ENCODE data around the gene SYT9. TPM values are rescaled to one million over a fixed set of nuclear protein-coding genes. Genes with fewer than 3 reads are reported as not detected.

The SYT9 gene
- total and polyA plus RNA-seq, 10 of the 15 experiments (the other 5 are each of a cell fraction or from before 2014, with no cell fraction given): 0.03 TPM; not detected in 9

DNA sequence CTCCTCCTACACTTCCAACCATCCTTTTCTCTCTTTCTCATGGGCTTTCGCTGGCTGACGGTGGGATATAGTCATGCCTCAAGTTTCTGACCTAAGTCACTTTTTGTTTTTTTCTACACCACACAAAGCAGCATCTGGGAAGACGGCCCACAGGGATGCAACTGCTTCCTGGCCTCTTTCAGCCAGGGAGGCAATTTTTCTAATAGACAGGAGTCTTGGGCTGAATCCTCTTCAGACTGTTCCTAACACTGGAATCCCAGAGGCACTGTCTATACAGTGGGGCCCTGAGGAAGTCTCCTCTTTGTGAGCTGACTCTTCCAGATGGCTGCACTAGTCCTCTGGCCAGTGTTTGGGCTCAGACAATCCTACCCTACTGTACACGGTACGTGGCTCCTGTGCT, 193.9 kb downstream of the SYT9 start:
- no peaks in the 10 kb centered on the region for H3K4me1 ChIP-seq (ENCODE audit: control insufficient read depth, insufficient read depth, low read length)
- BruUV-seq (replicated peaks): no TSS peak
- H3K27ac ChIP-seq (ENCODE audit: control insufficient read depth, insufficient read depth): no peak overlapping the region
- H2AFZ ChIP-seq (ENCODE audit: control insufficient read depth, low read depth, low read length): no peak overlapping the region
- DNase-seq (ENCODE audit: low read depth, low spot score) (no peak), ATAC-seq (no peak), FAIRE-seq (no peak)
- intact Hi-C loops (cut with micrococcal nuclease; ENCODE audit: unreplicated experiment) (no loop called here), in situ Hi-C loops (cut with MboI) (no loop called here)
- CTCF ChIA-PET: interaction anchor here (0.9 to 6.8 kb wide), 6 partner anchors 17 to 352 kb away, joined by 3 to 107 read pairs (median 4); no protein-coding TSS in a partner anchor
- no peaks in the 10 kb centered on the region for H3K79me2 ChIP-seq (ENCODE audit: control insufficient read depth, insufficient read depth, low read length)
- H3K4me3 ChIP-seq: no peak overlapping the region
- SMC1A ChIA-PET (ENCODE audit: uncharacterized antibody, unreplicated experiment): interaction anchor here (1.0 to 8.5 kb wide), 5 partner anchors 9 to 103 kb away, joined by 3 to 119 read pairs (median 4); no protein-coding TSS in a partner anchor
- no peak overlapping the region for H3K4me2 ChIP-seq (ENCODE audit: control insufficient read depth, insufficient read depth)
- WGBS (ENCODE audit: insufficient coverage, insufficient replicate concordance, low lambda C conversion rate, missing lambda C conversion rate): 87% methylated on average over 5 of the region's 5 CpGs
- RAD21 ChIA-PET (ENCODE audit: unreplicated experiment): interaction anchor here (0.8 to 2.7 kb wide), 5 partner anchors 9 to 220 kb away, joined by 3 to 8 read pairs (median 6); no protein-coding TSS in a partner anchor
- no peak overlapping the region for H3K9ac ChIP-seq (ENCODE audit: control insufficient read depth, insufficient read depth, low read length)
- no peaks in the 10 kb centered on the region for H3K36me3 ChIP-seq (ENCODE audit: control insufficient read depth in 2 of 2, insufficient read depth in 2 of 2, low read length in 1 of 2)
- H4K20me1 ChIP-seq (ENCODE audit: control insufficient read depth, insufficient read depth): no peaks in the 10 kb centered on the region
- no peaks in the 10 kb centered on the region for H3K9me3 ChIP-seq (replicated peaks; ENCODE audit: control insufficient read depth, insufficient read depth, low read length)
- POLR2A ChIA-PET: no interaction called here
- H3K27me3 ChIP-seq (replicated peaks in 1 of 2; ENCODE audit: control insufficient read depth in 2 of 2, insufficient read depth in 2 of 2, low read length in 1 of 2): no peaks in the 10 kb centered on the region
- TF ChIP-seq, protein P1, sequence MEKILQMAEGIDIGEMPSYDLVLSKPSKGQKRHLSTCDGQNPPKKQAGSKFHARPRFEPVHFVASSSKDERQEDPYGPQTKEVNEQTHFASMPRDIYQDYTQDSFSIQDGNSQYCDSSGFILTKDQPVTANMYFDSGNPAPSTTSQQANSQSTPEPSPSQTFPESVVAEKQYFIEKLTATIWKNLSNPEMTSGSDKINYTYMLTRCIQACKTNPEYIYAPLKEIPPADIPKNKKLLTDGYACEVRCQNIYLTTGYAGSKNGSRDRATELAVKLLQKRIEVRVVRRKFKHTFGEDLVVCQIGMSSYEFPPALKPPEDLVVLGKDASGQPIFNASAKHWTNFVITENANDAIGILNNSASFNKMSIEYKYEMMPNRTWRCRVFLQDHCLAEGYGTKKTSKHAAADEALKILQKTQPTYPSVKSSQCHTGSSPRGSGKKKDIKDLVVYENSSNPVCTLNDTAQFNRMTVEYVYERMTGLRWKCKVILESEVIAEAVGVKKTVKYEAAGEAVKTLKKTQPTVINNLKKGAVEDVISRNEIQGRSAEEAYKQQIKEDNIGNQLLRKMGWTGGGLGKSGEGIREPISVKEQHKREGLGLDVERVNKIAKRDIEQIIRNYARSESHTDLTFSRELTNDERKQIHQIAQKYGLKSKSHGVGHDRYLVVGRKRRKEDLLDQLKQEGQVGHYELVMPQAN (conservative IDR thresholded peaks at IDR 0.05): no peak
- TF ChIP-seq FOXK2 (IDR thresholded peaks at IDR 0.05) (no peak), TARDBP (IDR thresholded peaks at IDR 0.05; ENCODE audit: borderline replicate concordance) (no peak), SMC3 (IDR thresholded peaks at IDR 0.05; ENCODE audit: borderline replicate concordance, low read length) (no peak), FOXM1 (IDR thresholded peaks at IDR 0.05; ENCODE audit: low read depth, low read length) (no peak), YBX1 (IDR thresholded peaks at IDR 0.05) (no peak), GABPA (IDR thresholded peaks at IDR 0.05; ENCODE audit: low read depth) (no peak), BCL11A (IDR thresholded peaks at IDR 0.05; ENCODE audit: low read depth, low read length) (no peak), POLR2A (IDR thresholded peaks at IDR 0.05; ENCODE audit: low read depth, low read length) (no peak), RAD51 (IDR thresholded peaks at IDR 0.05) (no peak), CHD1 (IDR thresholded peaks at IDR 0.05; ENCODE audit: low read depth, low read length) (no peak), STAT1 (conservative IDR thresholded peaks at IDR 0.05) (no peak), NFXL1 (IDR thresholded peaks at IDR 0.05; ENCODE audit: borderline replicate concordance) (no peak)
- TF ChIP-seq, protein P2, sequence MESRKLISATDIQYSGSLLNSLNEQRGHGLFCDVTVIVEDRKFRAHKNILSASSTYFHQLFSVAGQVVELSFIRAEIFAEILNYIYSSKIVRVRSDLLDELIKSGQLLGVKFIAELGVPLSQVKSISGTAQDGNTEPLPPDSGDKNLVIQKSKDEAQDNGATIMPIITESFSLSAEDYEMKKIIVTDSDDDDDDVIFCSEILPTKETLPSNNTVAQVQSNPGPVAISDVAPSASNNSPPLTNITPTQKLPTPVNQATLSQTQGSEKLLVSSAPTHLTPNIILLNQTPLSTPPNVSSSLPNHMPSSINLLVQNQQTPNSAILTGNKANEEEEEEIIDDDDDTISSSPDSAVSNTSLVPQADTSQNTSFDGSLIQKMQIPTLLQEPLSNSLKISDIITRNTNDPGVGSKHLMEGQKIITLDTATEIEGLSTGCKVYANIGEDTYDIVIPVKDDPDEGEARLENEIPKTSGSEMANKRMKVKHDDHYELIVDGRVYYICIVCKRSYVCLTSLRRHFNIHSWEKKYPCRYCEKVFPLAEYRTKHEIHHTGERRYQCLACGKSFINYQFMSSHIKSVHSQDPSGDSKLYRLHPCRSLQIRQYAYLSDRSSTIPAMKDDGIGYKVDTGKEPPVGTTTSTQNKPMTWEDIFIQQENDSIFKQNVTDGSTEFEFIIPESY (IDR thresholded peaks at IDR 0.05): no peak
- TF ChIP-seq, protein P3, sequence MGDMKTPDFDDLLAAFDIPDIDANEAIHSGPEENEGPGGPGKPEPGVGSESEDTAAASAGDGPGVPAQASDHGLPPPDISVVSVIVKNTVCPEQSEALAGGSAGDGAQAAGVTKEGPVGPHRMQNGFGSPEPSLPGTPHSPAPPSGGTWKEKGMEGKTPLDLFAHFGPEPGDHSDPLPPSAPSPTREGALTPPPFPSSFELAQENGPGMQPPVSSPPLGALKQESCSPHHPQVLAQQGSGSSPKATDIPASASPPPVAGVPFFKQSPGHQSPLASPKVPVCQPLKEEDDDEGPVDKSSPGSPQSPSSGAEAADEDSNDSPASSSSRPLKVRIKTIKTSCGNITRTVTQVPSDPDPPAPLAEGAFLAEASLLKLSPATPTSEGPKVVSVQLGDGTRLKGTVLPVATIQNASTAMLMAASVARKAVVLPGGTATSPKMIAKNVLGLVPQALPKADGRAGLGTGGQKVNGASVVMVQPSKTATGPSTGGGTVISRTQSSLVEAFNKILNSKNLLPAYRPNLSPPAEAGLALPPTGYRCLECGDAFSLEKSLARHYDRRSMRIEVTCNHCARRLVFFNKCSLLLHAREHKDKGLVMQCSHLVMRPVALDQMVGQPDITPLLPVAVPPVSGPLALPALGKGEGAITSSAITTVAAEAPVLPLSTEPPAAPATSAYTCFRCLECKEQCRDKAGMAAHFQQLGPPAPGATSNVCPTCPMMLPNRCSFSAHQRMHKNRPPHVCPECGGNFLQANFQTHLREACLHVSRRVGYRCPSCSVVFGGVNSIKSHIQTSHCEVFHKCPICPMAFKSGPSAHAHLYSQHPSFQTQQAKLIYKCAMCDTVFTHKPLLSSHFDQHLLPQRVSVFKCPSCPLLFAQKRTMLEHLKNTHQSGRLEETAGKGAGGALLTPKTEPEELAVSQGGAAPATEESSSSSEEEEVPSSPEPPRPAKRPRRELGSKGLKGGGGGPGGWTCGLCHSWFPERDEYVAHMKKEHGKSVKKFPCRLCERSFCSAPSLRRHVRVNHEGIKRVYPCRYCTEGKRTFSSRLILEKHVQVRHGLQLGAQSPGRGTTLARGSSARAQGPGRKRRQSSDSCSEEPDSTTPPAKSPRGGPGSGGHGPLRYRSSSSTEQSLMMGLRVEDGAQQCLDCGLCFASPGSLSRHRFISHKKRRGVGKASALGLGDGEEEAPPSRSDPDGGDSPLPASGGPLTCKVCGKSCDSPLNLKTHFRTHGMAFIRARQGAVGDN (IDR thresholded peaks at IDR 0.05): no peak
- TF ChIP-seq, protein P4, sequence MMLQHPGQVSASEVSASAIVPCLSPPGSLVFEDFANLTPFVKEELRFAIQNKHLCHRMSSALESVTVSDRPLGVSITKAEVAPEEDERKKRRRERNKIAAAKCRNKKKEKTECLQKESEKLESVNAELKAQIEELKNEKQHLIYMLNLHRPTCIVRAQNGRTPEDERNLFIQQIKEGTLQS (IDR thresholded peaks at IDR 0.05; ENCODE audit: borderline replicate concordance, extremely low read depth, low read depth, low read length): no peak

All from GM12878 (cell line).